Prostate gland (tissue), 2 donors: ENCODE results near the gene OR8D1. TPM values are rescaled to one million over a fixed set of nuclear protein-coding genes. Genes with fewer than 3 reads are reported as not detected.

Source experiments
- DNase-seq: peaks from one replicate; pipeline ENCODE4 v3.0.0-alpha.2; 2019; ENCODE audit warnings: low spot score
- H3K27ac ChIP-seq, 2 donors: fragments of 200-600 bp; sonication (generic); 2 replicates each; pipeline ENCODE4 v1.5.1; 2017 to 2019
- H3K27me3 ChIP-seq: fragments of 200-600 bp; sonication (generic); replicated peaks from 2 replicates; pipeline ENCODE4 v1.5.1; 2019; ENCODE audit not compliant: insufficient read depth
- H3K36me3 ChIP-seq, 2 donors: fragments of 200-600 bp; sonication (generic); 1 replicate in 1 of 2; 2 replicates in 1 of 2; pipeline versions ENCODE4 v1.5.1 to v1.8.1; 2017 to 2019
- H3K4me1 ChIP-seq: fragments of 200-600 bp; sonication (generic); replicated peaks from 2 replicates; pipeline ENCODE4 v1.5.1; 2019
- H3K4me3 ChIP-seq, 2 donors: fragments of 200-600 bp; sonication (generic); 2 replicates each; pipeline ENCODE4 v1.5.1; 2017 to 2019
- H3K9me3 ChIP-seq: fragments of 200-600 bp; sonication (generic); 2 replicates; pipeline ENCODE4 v1.5.1; 2017
- POLR2A ChIP-seq: fragments of 450-650 bp; IDR thresholded peaks from one replicate; pipeline ENCODE4 v1.6.1; 2016; ENCODE audit warnings: antibody characterized with exemption, mild to moderate bottlenecking
- POLR2AphosphoS5 ChIP-seq: sonication (generic); formaldehyde crosslinking; IDR thresholded peaks from one replicate; pipeline ENCODE4 v1.6.1; 2017; ENCODE audit warnings: antibody characterized with exemption
- WGBS: methylation state at CpG from one replicate; pipeline ENCODE4 v1.1.5; 2018; 5-methylcytosine and 5-hydroxymethylcytosine counted together
- intact Hi-C: fragments of 100-400 bp; cut with DNase I; formaldehyde crosslinking; loops from one replicate; pipeline ENCODE4 v1.14.2; 2022
- total RNA-seq, 2 donors: library from RNA; depleted of rRNA; stranded (reverse); fragments of >200 nt; gene quantifications; one replicate each; pipeline ENCODE4 v1.1.0, GENCODE V29; 2016
- TF ChIP-seq, protein P1 (sequence below), 4 experiments: fragments of 200-600 bp in 2 of 4; fragments of 450-650 bp in 2 of 4; sonication (generic) in 2 of 4; IDR thresholded peaks; 1 replicate in 3 of 4; 2 replicates in 1 of 4; pipeline ENCODE4 v1.5.1; 2016 to 2019; ENCODE audit warnings: antibody characterized with exemption in 4 of 4, mild to moderate bottlenecking in 2 of 4, moderate library complexity in 2 of 4

OR8D1 gene
- not detected for total RNA-seq

- intact Hi-C loops = no loop called here
- H3K4me3 ChIP-seq = no peak within 1 kb of the TSS
These were observed at the start of gene OR8D1 for GRCh38 chr11:124313849-124314248. TSS of gene OR8D1 (minus strand) at chr11:124313949. CDS start at chr11:124310766, 3,183 bp downstream.

GRCh38 chr11:124359566-124359965 is 45.8 kb upstream of the OR8D1 start:
- no peaks in the 10 kb centered on the region for H3K27me3 ChIP-seq
- WGBS = 39% methylated on average over 2 of the region's 2 CpGs
- intact Hi-C loops = no loop called here
- H3K9me3 ChIP-seq = no peaks in the 10 kb centered on the region
- DNase-seq = no peak
- no peak overlapping the region for H3K4me3 ChIP-seq
- no peaks in the 10 kb centered on the region for H3K36me3 ChIP-seq
- no peak for TF ChIP-seq POLR2A
- TF ChIP-seq, protein P1, sequence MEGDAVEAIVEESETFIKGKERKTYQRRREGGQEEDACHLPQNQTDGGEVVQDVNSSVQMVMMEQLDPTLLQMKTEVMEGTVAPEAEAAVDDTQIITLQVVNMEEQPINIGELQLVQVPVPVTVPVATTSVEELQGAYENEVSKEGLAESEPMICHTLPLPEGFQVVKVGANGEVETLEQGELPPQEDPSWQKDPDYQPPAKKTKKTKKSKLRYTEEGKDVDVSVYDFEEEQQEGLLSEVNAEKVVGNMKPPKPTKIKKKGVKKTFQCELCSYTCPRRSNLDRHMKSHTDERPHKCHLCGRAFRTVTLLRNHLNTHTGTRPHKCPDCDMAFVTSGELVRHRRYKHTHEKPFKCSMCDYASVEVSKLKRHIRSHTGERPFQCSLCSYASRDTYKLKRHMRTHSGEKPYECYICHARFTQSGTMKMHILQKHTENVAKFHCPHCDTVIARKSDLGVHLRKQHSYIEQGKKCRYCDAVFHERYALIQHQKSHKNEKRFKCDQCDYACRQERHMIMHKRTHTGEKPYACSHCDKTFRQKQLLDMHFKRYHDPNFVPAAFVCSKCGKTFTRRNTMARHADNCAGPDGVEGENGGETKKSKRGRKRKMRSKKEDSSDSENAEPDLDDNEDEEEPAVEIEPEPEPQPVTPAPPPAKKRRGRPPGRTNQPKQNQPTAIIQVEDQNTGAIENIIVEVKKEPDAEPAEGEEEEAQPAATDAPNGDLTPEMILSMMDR (IDR thresholded peaks at IDR 0.05) = no peak
- no peak overlapping the region for H3K27ac ChIP-seq
- no peaks in the 10 kb centered on the region for H3K4me1 ChIP-seq

More at GRCh38 chr11:124313849-124314248, at the start of gene OR8D1:
- Histone ChIP-seq H3K36me3 (no peaks in the 10 kb centered on the region), H3K27ac (no peak within 1 kb of the TSS), H3K27me3 (no peaks in the 10 kb centered on the region), H3K9me3 (no peaks in the 10 kb centered on the region), H3K4me1 (no peaks in the 10 kb centered on the region)
- no peak for DNase-seq
- WGBS = 87% methylated on average over 2 of the region's 2 CpGs
- TF ChIP-seq POLR2A = no peak
- TF ChIP-seq, protein P1 (IDR thresholded peaks at IDR 0.05) = no peak
- no peak for TF ChIP-seq POLR2AphosphoS5

DNA sequence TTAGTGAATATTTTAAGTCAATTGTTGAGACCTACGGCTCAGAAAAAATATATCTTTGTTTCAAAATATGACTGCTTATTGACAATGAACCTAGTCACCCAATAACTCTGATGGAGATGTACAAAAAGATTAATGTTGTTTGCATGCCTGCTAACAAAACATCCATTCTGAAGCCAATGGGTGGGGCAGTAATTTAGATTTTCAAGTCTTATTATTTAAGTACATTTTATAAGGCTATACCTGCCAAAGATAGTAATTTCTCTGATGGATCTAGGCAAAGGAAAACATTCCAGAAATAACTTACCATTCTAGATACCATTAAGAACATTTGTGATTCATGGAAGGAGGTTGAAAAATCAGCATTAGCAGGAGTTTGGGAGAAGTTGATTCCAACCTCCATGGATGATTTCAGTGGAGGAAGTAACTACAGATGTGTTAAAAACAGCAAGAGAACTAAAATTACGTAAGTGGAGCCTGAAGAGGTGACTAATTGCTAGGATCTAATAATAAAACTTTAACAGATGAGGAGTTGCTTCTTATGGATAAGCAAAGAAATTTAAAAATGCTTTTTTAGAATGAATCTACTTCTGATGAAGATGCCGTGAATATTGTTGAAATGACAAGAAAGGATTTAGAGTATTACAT is 32.7 kb upstream of the OR8D1 start:
- intact Hi-C loops = no loop called here
- Histone ChIP-seq H3K9me3 (no peaks in the 10 kb centered on the region), H3K27me3 (no peaks in the 10 kb centered on the region), H3K36me3 (no peaks in the 10 kb centered on the region), H3K27ac (no peak overlapping the region), H3K4me1 (no peaks in the 10 kb centered on the region), H3K4me3 (no peak overlapping the region)
- DNase-seq = no peak
- no peak for TF ChIP-seq POLR2AphosphoS5
- TF ChIP-seq, protein P1 (IDR thresholded peaks at IDR 0.05) = no peak
- WGBS = 41% methylated on average over 3 of the region's 3 CpGs

- no peaks in the 10 kb centered on the region for H3K9me3 ChIP-seq
- intact Hi-C loops = no loop called here
- no peaks in the 10 kb centered on the region for H3K27me3 ChIP-seq
- H3K4me3 ChIP-seq = no peak overlapping the region
- TF ChIP-seq, protein P1 (IDR thresholded peaks at IDR 0.05) = no peak
- TF ChIP-seq POLR2AphosphoS5 = no peak
- no peak for TF ChIP-seq POLR2A
- no peak overlapping the region for H3K27ac ChIP-seq
- no peaks in the 10 kb centered on the region for H3K4me1 ChIP-seq
- 76% methylated on average over 5 of the region's 5 CpGs for WGBS
- DNase-seq = no peak
- H3K36me3 ChIP-seq = no peaks in the 10 kb centered on the region
These were observed 30.6 kb upstream of the OR8D1 start for GRCh38 chr11:124344346-124344745.

DNA sequence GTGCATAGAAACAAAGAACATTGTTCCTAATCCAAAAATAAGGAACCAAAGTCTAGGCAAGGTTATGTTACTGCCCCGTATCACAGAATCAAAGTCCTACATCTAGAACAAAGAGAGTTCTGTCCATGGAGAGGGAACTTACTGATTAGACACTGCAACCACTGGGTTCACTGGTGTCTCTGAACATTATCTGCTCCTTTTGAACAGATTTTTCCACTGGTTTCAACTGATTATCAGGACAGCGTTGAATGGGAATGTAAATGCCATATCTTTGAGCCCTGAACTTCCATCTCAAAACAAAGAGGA is 26.3 kb upstream of the OR8D1 start:
- no peak overlapping the region for H3K4me3 ChIP-seq
- 77% methylated on average over 2 of the region's 2 CpGs for WGBS
- intact Hi-C loops = no loop called here
- H3K36me3 ChIP-seq = no peaks in the 10 kb centered on the region
- no peaks in the 10 kb centered on the region for H3K9me3 ChIP-seq
- H3K4me1 ChIP-seq = no peaks in the 10 kb centered on the region
- H3K27ac ChIP-seq = no peak overlapping the region
- TF ChIP-seq POLR2AphosphoS5 = no peak
- TF ChIP-seq POLR2A = no peak
- TF ChIP-seq, protein P1 (IDR thresholded peaks at IDR 0.05) = no peak
- no peak for DNase-seq
- H3K27me3 ChIP-seq = no peaks in the 10 kb centered on the region
